ENCODE results near the gene ALDH3A2.
A peak's percentile ranks its signal among the peaks of the same experiment; 100 is the strongest.

ALDH3A2 gene

GRCh38 chr17:19720631-19721426 lies 72.3 kb downstream of the ALDH3A2 start:
- H3K9ac ChIP-seq (ENCODE audit: insufficient read length, low read depth), result peak overlapping the region; percentile 10
- no peaks in the 10 kb centered on the region for H3K9me3 ChIP-seq (ENCODE audit: insufficient read depth, low read length)
- H3K4me3 ChIP-seq (ENCODE audit: insufficient read length, low read depth), result no peak overlapping the region
- TF ChIP-seq YY1 (IDR thresholded peaks at IDR 0.05; ENCODE audit: insufficient read depth, insufficient read length) (no peak), ZNF274 (IDR thresholded peaks at IDR 0.05; ENCODE audit: low read depth, low read length) (no peak), SUZ12 (IDR thresholded peaks at IDR 0.05; ENCODE audit: extremely low read depth, insufficient read depth, insufficient read length) (no peak)
- DNase-seq (ENCODE audit: low read depth, low spot score), result no peak
- peaks cover 8% of the 10 kb centered on the region for H3K4me1 ChIP-seq (ENCODE audit: insufficient read depth, insufficient read length)
- no peaks in the 10 kb centered on the region for H3K27me3 ChIP-seq (ENCODE audit: insufficient read depth, insufficient read length)
- H3K36me3 ChIP-seq (ENCODE audit: insufficient read depth, insufficient read length, low read length), result no peaks in the 10 kb centered on the region

GRCh38 chr17:19723964-19724363 lies 75.4 kb downstream of the ALDH3A2 start:
- DNase-seq (ENCODE audit: low read depth, low spot score), result no peak

GRCh38 chr17:19724501-19725420 lies 76.2 kb downstream of the ALDH3A2 start:
- Histone ChIP-seq H3K4me1 (ENCODE audit: insufficient read depth, insufficient read length) (no peaks in the 10 kb centered on the region), H3K9ac (ENCODE audit: insufficient read length, low read depth) (no peak overlapping the region), H3K9me3 (ENCODE audit: insufficient read depth, low read length) (no peaks in the 10 kb centered on the region), H3K36me3 (ENCODE audit: insufficient read depth, insufficient read length, low read length) (no peaks in the 10 kb centered on the region), H3K27me3 (ENCODE audit: insufficient read depth, insufficient read length) (no peaks in the 10 kb centered on the region), H3K4me3 (ENCODE audit: insufficient read length, low read depth) (no peak overlapping the region)
- no peak for DNase-seq (ENCODE audit: low read depth, low spot score)
- TF ChIP-seq SUZ12 (IDR thresholded peaks at IDR 0.05; ENCODE audit: extremely low read depth, insufficient read depth, insufficient read length) (no peak), YY1 (IDR thresholded peaks at IDR 0.05; ENCODE audit: insufficient read depth, insufficient read length) (no peak), ZNF274 (IDR thresholded peaks at IDR 0.05; ENCODE audit: low read depth, low read length) (no peak)

More at GRCh38 chr17:19723964-19724363, 75.4 kb downstream of the ALDH3A2 start:
- no peak for TF ChIP-seq ZNF274 (IDR thresholded peaks at IDR 0.05; ENCODE audit: low read depth, low read length)
- TF ChIP-seq SUZ12 (IDR thresholded peaks at IDR 0.05; ENCODE audit: extremely low read depth, insufficient read depth, insufficient read length), result no peak
- no peak for TF ChIP-seq YY1 (IDR thresholded peaks at IDR 0.05; ENCODE audit: insufficient read depth, insufficient read length)
- Histone ChIP-seq H3K4me3 (ENCODE audit: insufficient read length, low read depth) (no peak overlapping the region), H3K27me3 (ENCODE audit: insufficient read depth, insufficient read length) (no peaks in the 10 kb centered on the region), H3K9me3 (ENCODE audit: insufficient read depth, low read length) (no peaks in the 10 kb centered on the region), H3K4me1 (ENCODE audit: insufficient read depth, insufficient read length) (no peaks in the 10 kb centered on the region), H3K9ac (ENCODE audit: insufficient read length, low read depth) (no peak overlapping the region), H3K36me3 (ENCODE audit: insufficient read depth, insufficient read length, low read length) (no peaks in the 10 kb centered on the region)

- no peaks in the 10 kb centered on the region for H3K9me3 ChIP-seq (ENCODE audit: insufficient read depth, low read length)
- no peaks in the 10 kb centered on the region for H3K4me1 ChIP-seq (ENCODE audit: insufficient read depth, insufficient read length)
- H3K9ac ChIP-seq (ENCODE audit: insufficient read length, low read depth), result no peak overlapping the region
- TF ChIP-seq ZNF274 (IDR thresholded peaks at IDR 0.05; ENCODE audit: low read depth, low read length) (no peak), YY1 (IDR thresholded peaks at IDR 0.05; ENCODE audit: insufficient read depth, insufficient read length) (no peak), SUZ12 (IDR thresholded peaks at IDR 0.05; ENCODE audit: extremely low read depth, insufficient read depth, insufficient read length) (no peak)
- no peaks in the 10 kb centered on the region for H3K27me3 ChIP-seq (ENCODE audit: insufficient read depth, insufficient read length)
- H3K4me3 ChIP-seq (ENCODE audit: insufficient read length, low read depth), result no peak overlapping the region
- H3K36me3 ChIP-seq (ENCODE audit: insufficient read depth, insufficient read length, low read length), result no peaks in the 10 kb centered on the region
- DNase-seq (ENCODE audit: low read depth, low spot score), result no peak
Measured at GRCh38 chr17:19725486-19725885, 76.9 kb downstream of the ALDH3A2 start.

GRCh38 chr17:19726631-19727376 lies 78.3 kb downstream of the ALDH3A2 start:
- Histone ChIP-seq H3K9me3 (ENCODE audit: insufficient read depth, low read length) (no peaks in the 10 kb centered on the region), H3K4me3 (ENCODE audit: insufficient read length, low read depth) (no peak overlapping the region), H3K4me1 (ENCODE audit: insufficient read depth, insufficient read length) (no peaks in the 10 kb centered on the region), H3K9ac (ENCODE audit: insufficient read length, low read depth) (no peak overlapping the region), H3K36me3 (ENCODE audit: insufficient read depth, insufficient read length, low read length) (no peaks in the 10 kb centered on the region), H3K27me3 (ENCODE audit: insufficient read depth, insufficient read length) (no peaks in the 10 kb centered on the region)
- no peak for TF ChIP-seq ZNF274 (IDR thresholded peaks at IDR 0.05; ENCODE audit: low read depth, low read length)
- TF ChIP-seq SUZ12 (IDR thresholded peaks at IDR 0.05; ENCODE audit: extremely low read depth, insufficient read depth, insufficient read length), result no peak
- TF ChIP-seq YY1 (IDR thresholded peaks at IDR 0.05; ENCODE audit: insufficient read depth, insufficient read length), result no peak
- DNase-seq (ENCODE audit: low read depth, low spot score), result no peak
